CD4-positive, alpha-beta T cell (primary cell): Measurements from ENCODE around the gene NMRK2. TPM values are rescaled to one million over a fixed set of nuclear protein-coding genes. Genes with fewer than 3 reads are reported as not detected.

Source experiments
- microRNA-seq: library from miRNA; unstranded; fragments of <30 nt; microRNA quantifications from one replicate; pipeline ENCODE4 v1.2.0, GENCODE V29; 2021; ENCODE audit warnings: borderline microRNAs expressed, borderline replicate concordance
- total RNA-seq, 174 experiments: library from RNA in 2 of 174; stranded (reverse) in 2 of 174; gene quantifications; one replicate each; pipeline ENCODE4 v1.2.3 and lab custom pipeline; 2021 to 2026

NMRK2 gene
- total RNA-seq, 2 experiments from 2014 or later, result not detected

Small RNA genes lying within 50 kb of the gene (microRNA-seq; reads per million reads assigned to microRNA genes)
- gene MIR637, result not detected

Other genes starting within 250 kb of the NMRK2 start
- gene PIP5K1C, start 232.6 kb upstream of the NMRK2 start, total RNA-seq, result 10 to 100 TPM; 14.7 to 15.5 TPM
- gene TJP3, start 224.7 kb upstream of the NMRK2 start, total RNA-seq, result 1 to 10 TPM; 8.2 to 9.0 TPM
- gene APBA3, start 171.4 kb upstream of the NMRK2 start, total RNA-seq, result 10 to 100 TPM; 45.8 to 50.0 TPM
- 10 to 100 TPM; 68.9 to 71.1 TPM for gene MRPL54, start 170.4 kb upstream of the NMRK2 start, total RNA-seq
- gene RAX2, start 160.8 kb upstream of the NMRK2 start, total RNA-seq, result not detected
- gene MATK, start 146.7 kb upstream of the NMRK2 start, total RNA-seq, result 1 to 10 TPM; 9.1 to 9.4 TPM
- under 1 TPM; 0.73 to 0.82 TPM for gene ZFR2, start 64.0 kb upstream of the NMRK2 start, total RNA-seq
- not detected for gene ATCAY, start 52.4 kb upstream of the NMRK2 start, total RNA-seq
- gene DAPK3, start 38.0 kb downstream of the NMRK2 start, total RNA-seq, result 10 to 100 TPM; 21.1 to 22.9 TPM
- gene EEF2, start 52.4 kb downstream of the NMRK2 start, total RNA-seq, result 1,000 to 10,000 TPM; 2,756 to 2,866 TPM
- gene PIAS4, start 74.7 kb downstream of the NMRK2 start, total RNA-seq, result 10 to 100 TPM; 14.5 to 16.5 TPM
- gene ZBTB7A, start 133.8 kb downstream of the NMRK2 start, total RNA-seq, result 10 to 100 TPM; 44.2 to 47.2 TPM
- 10 to 100 TPM; 72.7 to 77.6 TPM for gene MAP2K2, start 191.1 kb downstream of the NMRK2 start, total RNA-seq
- under 1 TPM in 1 of 2 experiments, not detected in 1; 0.08 TPM for gene CREB3L3, start 220.6 kb downstream of the NMRK2 start, total RNA-seq
- gene SIRT6, start 249.5 kb downstream of the NMRK2 start, total RNA-seq, result 10 to 100 TPM; 11.2 to 14.2 TPM
- gene ANKRD24, start 249.6 kb downstream of the NMRK2 start, total RNA-seq, result under 1 TPM; 0.59 to 0.60 TPM